DND-41 (cell line): ENCODE results near the gene KCNMA1.

Experiments used
- ATAC-seq: fragments of 200-7000 bp; cut with Tn5 transposase; 3 replicates; pipeline ENCODE4 v1.9.1; 2021; ENCODE audit warnings: low read depth; ENCODE audit not compliant: insufficient read depth
- DNase-seq: peaks from one replicate; pipeline ENCODE4 v3.0.0-alpha.2; 2020
- H2AFZ ChIP-seq: 2 replicates; pipeline ENCODE4 v1.6.0; 2012; ENCODE audit warnings: low read depth, low read length
- H3K27ac ChIP-seq: 2 replicates; pipeline ENCODE4 v1.5.1; 2012; ENCODE audit warnings: low read length, inconsistent platforms
- H3K27me3 ChIP-seq: fragments of 200-600 bp; sonication (generic); 2 replicates; pipeline ENCODE4 v1.6.0; 2012; ENCODE audit warnings: low read length, mild to moderate bottlenecking, inconsistent platforms; ENCODE audit not compliant: insufficient read depth, poor library complexity
- H3K36me3 ChIP-seq: 2 replicates; pipeline ENCODE4 v1.5.1; 2012; ENCODE audit warnings: low read length, inconsistent platforms; ENCODE audit not compliant: insufficient read depth
- H3K4me1 ChIP-seq: 2 replicates; pipeline ENCODE4 v1.5.1; 2012; ENCODE audit warnings: mild to moderate bottlenecking, low read length; ENCODE audit not compliant: insufficient read depth
- H3K4me2 ChIP-seq: 2 replicates; pipeline ENCODE4 v1.6.0; 2012; ENCODE audit warnings: mild to moderate bottlenecking, moderate library complexity, low read length, inconsistent platforms; ENCODE audit not compliant: insufficient read depth
- H3K4me3 ChIP-seq, 2 experiments: fragments of 200-600 bp in 1 of 2; shearing (Covaris generic) in 1 of 2; 2 replicates each; pipeline ENCODE4 v1.5.1; 2012 to 2016; ENCODE audit warnings: inconsistent platforms in 2 of 2, low read length in 2 of 2, mild to moderate bottlenecking in 2 of 2, low read depth in 1 of 2, moderate library complexity in 1 of 2
- H3K79me2 ChIP-seq: 2 replicates; pipeline ENCODE4 v1.6.0; 2012; ENCODE audit warnings: low read length, inconsistent platforms; ENCODE audit not compliant: insufficient read depth
- H3K9ac ChIP-seq: 2 replicates; pipeline ENCODE4 v1.6.0; 2012; ENCODE audit warnings: low read depth, mild to moderate bottlenecking, inconsistent platforms, low read length, moderate library complexity
- H3K9me3 ChIP-seq: 2 replicates; pipeline ENCODE4 v1.5.1; 2012; ENCODE audit warnings: low read length, moderate library complexity, mild to moderate bottlenecking, inconsistent platforms; ENCODE audit not compliant: insufficient read depth, severe bottlenecking
- H4K20me1 ChIP-seq: 2 replicates; pipeline ENCODE4 v1.6.0; 2012; ENCODE audit warnings: low read length; ENCODE audit not compliant: insufficient read depth
- CTCF ChIP-seq: IDR thresholded peaks from 2 replicates; pipeline ENCODE4 v1.5.1; 2012; ENCODE audit warnings: borderline replicate concordance, low read length, moderate library complexity, mild to moderate bottlenecking; ENCODE audit not compliant: poor library complexity, severe bottlenecking; ENCODE audit errors: extremely low read depth
- EZH2 ChIP-seq: IDR thresholded peaks from 3 replicates; pipeline ENCODE4 v1.6.1; 2012; ENCODE audit warnings: borderline replicate concordance, low read depth, mild to moderate bottlenecking, moderate library complexity, low read length, inconsistent platforms; ENCODE audit not compliant: severe bottlenecking

KCNMA1 gene

GRCh38 chr10:77261146-77261545 lies 376.5 kb downstream of the KCNMA1 start:
- ATAC-seq (no peak), DNase-seq (no peak)
- no peaks in the 10 kb centered on the region for H4K20me1 ChIP-seq
- TF ChIP-seq CTCF = no peak
- TF ChIP-seq EZH2 = no peak
- H3K27ac ChIP-seq = no peak overlapping the region
- no peaks in the 10 kb centered on the region for H3K27me3 ChIP-seq
- peaks cover 2% of the 10 kb centered on the region for H3K9me3 ChIP-seq
- H3K4me1 ChIP-seq = peaks cover 48% of the 10 kb centered on the region
- no peaks in the 10 kb centered on the region for H3K36me3 ChIP-seq
- no peak overlapping the region for H3K4me2 ChIP-seq
- H3K9ac ChIP-seq = no peak overlapping the region
- H3K79me2 ChIP-seq = no peaks in the 10 kb centered on the region
- no peak overlapping the region for H3K4me3 ChIP-seq
- H2AFZ ChIP-seq = no peak overlapping the region

GRCh38 chr10:77259171-77259874 lies 378.3 kb downstream of the KCNMA1 start:
- peaks cover 32% of the 10 kb centered on the region for H3K4me1 ChIP-seq
- DNase-seq = no peak
- H3K79me2 ChIP-seq = no peaks in the 10 kb centered on the region

GRCh38 chr10:77256346-77256745 lies 381.3 kb downstream of the KCNMA1 start:
- H2AFZ ChIP-seq = no peak overlapping the region
- no peaks in the 10 kb centered on the region for H4K20me1 ChIP-seq
- H3K79me2 ChIP-seq = no peaks in the 10 kb centered on the region
- TF ChIP-seq EZH2 (no peak), CTCF (no peak)
- DNase-seq (no peak), ATAC-seq (no peak)
- no peak overlapping the region for H3K27ac ChIP-seq
- H3K36me3 ChIP-seq = no peaks in the 10 kb centered on the region
- peaks cover 5% of the 10 kb centered on the region for H3K4me1 ChIP-seq
- no peak overlapping the region for H3K4me2 ChIP-seq
- H3K9ac ChIP-seq = no peak overlapping the region
- H3K27me3 ChIP-seq = no peaks in the 10 kb centered on the region
- H3K9me3 ChIP-seq = peaks cover 2% of the 10 kb centered on the region
- no peak overlapping the region for H3K4me3 ChIP-seq

More at GRCh38 chr10:77259171-77259874, 378.3 kb downstream of the KCNMA1 start:
- Histone ChIP-seq H3K4me2 (no peak overlapping the region), H4K20me1 (no peaks in the 10 kb centered on the region), H3K9ac (no peak overlapping the region), H3K36me3 (no peaks in the 10 kb centered on the region), H3K9me3 (peaks cover 2% of the 10 kb centered on the region), H3K27me3 (no peaks in the 10 kb centered on the region), H3K4me3 (no peak overlapping the region), H3K27ac (no peak overlapping the region), H2AFZ (no peak overlapping the region)
- TF ChIP-seq EZH2 = no peak
- no peak for TF ChIP-seq CTCF
- no peak for ATAC-seq
